Progenitor cell of endocrine pancreas (in vitro differentiated cells): ENCODE results near the gene KLF14. TPM values are rescaled to one million over a fixed set of nuclear protein-coding genes. Genes with fewer than 3 reads are reported as not detected.

ENCODE experiments used
- DNase-seq: peaks from one replicate; pipeline ENCODE4 v3.0.0; 2021; ENCODE audit warnings: low spot score; ENCODE audit not compliant: unreplicated experiment
- H3K27ac Mint-ChIP-seq: 2 replicates; pipeline ENCODE4 v1.8.0; 2021; ENCODE audit warnings: mild to moderate bottlenecking, moderate library complexity, mixed read lengths
- H3K27me3 Mint-ChIP-seq: 2 replicates; pipeline ENCODE4 v1.8.0; 2021; ENCODE audit warnings: mixed read lengths
- H3K36me3 Mint-ChIP-seq: 2 replicates; pipeline ENCODE4 v1.8.0; 2022; ENCODE audit warnings: mixed read lengths; ENCODE audit not compliant: insufficient read depth
- H3K4me1 Mint-ChIP-seq: 2 replicates; pipeline ENCODE4 v1.8.0; 2021; ENCODE audit warnings: low read depth, mixed read lengths
- H3K4me3 Mint-ChIP-seq: 2 replicates; pipeline ENCODE4 v1.8.0; 2021; ENCODE audit warnings: low read depth, mild to moderate bottlenecking, moderate library complexity, mixed read lengths
- H3K9me3 Mint-ChIP-seq: 2 replicates; pipeline ENCODE4 v1.8.0; 2021; ENCODE audit warnings: low read depth, mixed read lengths
- total RNA-seq: library from RNA; stranded (reverse); gene quantifications from 2 replicates; pipeline ENCODE4 v1.2.1, GENCODE V29; 2021
- TF ChIP-seq, protein P1 (sequence below): fragments of 200-600 bp; sonication (generic); IDR thresholded peaks from one replicate; pipeline ENCODE4 v1.5.0; 2021; ENCODE audit warnings: antibody characterized with exemption, mild to moderate bottlenecking; ENCODE audit not compliant: unreplicated experiment

KLF14 gene
- total RNA-seq, 1 donor from 2014 or later = 0.14 TPM

DNA sequence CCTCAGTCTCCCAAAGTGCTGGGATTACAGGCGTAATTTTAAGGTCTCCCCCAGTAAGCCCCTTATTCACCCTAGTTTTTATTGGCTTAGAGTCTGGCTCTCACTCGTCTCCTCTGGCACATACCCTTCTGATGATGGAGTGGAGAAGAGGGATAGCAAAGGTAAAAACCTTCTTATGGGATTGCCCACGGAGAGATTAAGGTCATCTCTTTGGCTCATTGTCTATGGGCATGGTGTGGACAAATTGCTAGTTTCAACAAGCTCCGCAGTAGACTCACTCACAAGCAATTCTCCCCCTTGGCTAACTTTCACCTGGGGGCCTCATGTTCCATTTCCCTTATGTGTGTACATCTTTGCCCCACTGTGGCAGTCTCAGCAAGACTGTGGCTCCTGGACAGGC is 25.2 kb downstream of the KLF14 start:
- no peak overlapping the region for H3K4me3 Mint-ChIP-seq
- no peak overlapping the region for H3K27ac Mint-ChIP-seq
- no peak for DNase-seq
- H3K4me1 Mint-ChIP-seq = no peaks in the 10 kb centered on the region
- H3K36me3 Mint-ChIP-seq = no peaks in the 10 kb centered on the region
- H3K27me3 Mint-ChIP-seq = peaks cover 6% of the 10 kb centered on the region
- TF ChIP-seq, protein P1, sequence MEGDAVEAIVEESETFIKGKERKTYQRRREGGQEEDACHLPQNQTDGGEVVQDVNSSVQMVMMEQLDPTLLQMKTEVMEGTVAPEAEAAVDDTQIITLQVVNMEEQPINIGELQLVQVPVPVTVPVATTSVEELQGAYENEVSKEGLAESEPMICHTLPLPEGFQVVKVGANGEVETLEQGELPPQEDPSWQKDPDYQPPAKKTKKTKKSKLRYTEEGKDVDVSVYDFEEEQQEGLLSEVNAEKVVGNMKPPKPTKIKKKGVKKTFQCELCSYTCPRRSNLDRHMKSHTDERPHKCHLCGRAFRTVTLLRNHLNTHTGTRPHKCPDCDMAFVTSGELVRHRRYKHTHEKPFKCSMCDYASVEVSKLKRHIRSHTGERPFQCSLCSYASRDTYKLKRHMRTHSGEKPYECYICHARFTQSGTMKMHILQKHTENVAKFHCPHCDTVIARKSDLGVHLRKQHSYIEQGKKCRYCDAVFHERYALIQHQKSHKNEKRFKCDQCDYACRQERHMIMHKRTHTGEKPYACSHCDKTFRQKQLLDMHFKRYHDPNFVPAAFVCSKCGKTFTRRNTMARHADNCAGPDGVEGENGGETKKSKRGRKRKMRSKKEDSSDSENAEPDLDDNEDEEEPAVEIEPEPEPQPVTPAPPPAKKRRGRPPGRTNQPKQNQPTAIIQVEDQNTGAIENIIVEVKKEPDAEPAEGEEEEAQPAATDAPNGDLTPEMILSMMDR = no peak
- peaks cover 8% of the 10 kb centered on the region for H3K9me3 Mint-ChIP-seq

DNA sequence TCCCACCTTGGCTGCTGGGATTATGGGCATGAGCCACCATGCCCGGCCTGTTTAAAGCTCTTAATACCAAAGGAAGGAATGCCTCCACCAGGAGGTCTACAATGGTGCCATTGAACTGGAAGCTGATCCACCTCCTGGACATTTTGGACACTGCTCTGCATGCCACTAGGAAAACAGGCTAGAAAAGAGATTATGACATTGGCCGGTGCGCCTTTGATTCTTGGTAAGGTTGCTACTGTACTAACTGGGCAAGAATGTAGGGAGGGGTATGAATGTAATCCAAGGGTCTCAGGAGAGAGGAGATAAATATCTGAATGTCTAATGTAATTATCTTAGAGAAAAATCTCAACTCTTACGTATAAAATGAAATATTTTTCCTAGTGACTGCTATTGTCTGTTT is 26.0 kb downstream of the KLF14 start:
- peaks cover 6% of the 10 kb centered on the region for H3K27me3 Mint-ChIP-seq
- H3K9me3 Mint-ChIP-seq = peaks cover 8% of the 10 kb centered on the region
- H3K27ac Mint-ChIP-seq = no peak overlapping the region
- no peaks in the 10 kb centered on the region for H3K36me3 Mint-ChIP-seq
- TF ChIP-seq, protein P1 = no peak
- no peaks in the 10 kb centered on the region for H3K4me1 Mint-ChIP-seq
- H3K4me3 Mint-ChIP-seq = no peak overlapping the region
- DNase-seq = no peak

DNA sequence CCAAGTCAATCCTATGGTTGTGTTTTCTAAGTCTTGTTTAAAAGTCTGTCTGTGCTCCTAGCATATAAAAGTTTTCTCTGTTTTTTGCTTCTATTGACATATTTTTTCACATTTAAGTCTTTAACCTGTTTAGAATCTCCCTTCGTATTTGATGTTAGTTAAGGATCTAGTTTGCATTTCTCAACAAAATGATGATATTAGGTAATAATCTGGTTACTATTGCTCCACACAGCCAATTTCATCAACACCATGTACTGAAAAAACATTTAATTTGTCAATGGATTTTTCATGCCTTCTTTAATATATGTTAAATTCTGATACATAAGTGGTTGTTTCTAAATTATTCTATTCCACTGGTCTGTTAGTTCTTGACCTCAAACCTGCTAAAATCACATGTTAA is 30.2 kb downstream of the KLF14 start:
- H3K9me3 Mint-ChIP-seq = peaks cover 8% of the 10 kb centered on the region

DNA sequence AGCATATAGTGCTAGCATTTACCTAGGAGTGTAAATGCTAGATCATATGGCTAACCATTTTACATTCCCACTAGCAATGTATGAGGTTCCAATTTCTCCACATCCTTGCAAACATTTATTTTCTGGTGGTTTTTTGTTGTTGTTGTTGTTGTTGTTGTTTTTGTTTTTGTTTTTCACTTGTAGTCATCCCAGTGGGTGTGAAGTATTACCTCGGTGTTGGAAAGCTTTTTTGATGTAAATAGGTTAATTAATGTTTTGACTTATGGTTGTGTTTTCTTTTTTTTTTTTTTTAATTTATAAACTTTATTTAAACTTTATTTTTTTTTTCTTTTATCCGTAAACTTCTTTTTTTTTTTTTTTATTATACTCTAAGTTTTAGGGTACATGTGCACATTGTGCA is 32.4 kb downstream of the KLF14 start:
- peaks cover 6% of the 10 kb centered on the region for H3K9me3 Mint-ChIP-seq
- H3K27me3 Mint-ChIP-seq = peaks cover 3% of the 10 kb centered on the region
- no peak overlapping the region for H3K4me3 Mint-ChIP-seq
- H3K36me3 Mint-ChIP-seq = no peaks in the 10 kb centered on the region
- DNase-seq = no peak
- TF ChIP-seq, protein P1 = no peak
- no peak overlapping the region for H3K27ac Mint-ChIP-seq
- no peaks in the 10 kb centered on the region for H3K4me1 Mint-ChIP-seq

More for the DNA sequence above, 30.2 kb downstream of the KLF14 start:
- no peak for DNase-seq
- H3K36me3 Mint-ChIP-seq = no peaks in the 10 kb centered on the region
- no peak overlapping the region for H3K4me3 Mint-ChIP-seq
- peaks cover 3% of the 10 kb centered on the region for H3K27me3 Mint-ChIP-seq
- TF ChIP-seq, protein P1 = no peak
- H3K27ac Mint-ChIP-seq = no peak overlapping the region
- H3K4me1 Mint-ChIP-seq = no peaks in the 10 kb centered on the region

DNA sequence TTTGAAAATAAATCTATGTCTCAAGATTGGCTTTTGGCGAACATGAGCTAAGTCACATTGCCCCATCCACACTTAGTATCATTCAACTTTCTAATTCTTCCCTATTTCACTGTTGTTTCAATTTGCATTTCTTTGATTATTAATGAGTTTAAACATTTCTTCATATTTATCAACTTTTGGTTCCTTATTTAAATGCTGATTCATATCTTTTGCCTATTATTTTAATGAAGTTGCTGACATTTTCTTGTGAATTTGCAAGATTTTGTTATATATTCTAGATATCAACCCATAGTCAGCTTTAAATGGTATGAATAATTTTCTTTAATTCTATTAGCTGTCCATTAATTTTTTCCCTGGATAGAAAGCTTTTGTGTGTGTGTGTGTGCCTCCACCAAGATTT is 33.2 kb downstream of the KLF14 start:
- no peak overlapping the region for H3K4me3 Mint-ChIP-seq
- no peaks in the 10 kb centered on the region for H3K9me3 Mint-ChIP-seq
- no peak overlapping the region for H3K27ac Mint-ChIP-seq
- TF ChIP-seq, protein P1 = no peak
- H3K27me3 Mint-ChIP-seq = peaks cover 3% of the 10 kb centered on the region
- H3K36me3 Mint-ChIP-seq = no peaks in the 10 kb centered on the region
- H3K4me1 Mint-ChIP-seq = no peaks in the 10 kb centered on the region
- DNase-seq = no peak
